IPS-18a (cell line): ENCODE data around the gene TVP23C.
"Not testable (repeated sequence)": the region's sequence is repeated elsewhere in the genome, so short reads cannot be mapped to it uniquely, and the experiment has no call there.

Experiments used
- H3K27ac ChIP-seq: one replicate; pipeline ENCODE4 v1.5.1; 2013; ENCODE audit warnings: low read length
- H3K27me3 ChIP-seq: one replicate; pipeline ENCODE4 v1.6.1; 2013; ENCODE audit warnings: mild to moderate bottlenecking, low read length; ENCODE audit not compliant: control insufficient read depth, insufficient read depth
- H3K36me3 ChIP-seq: one replicate; pipeline ENCODE4 v1.6.1; 2013; ENCODE audit warnings: low read depth, low read length; ENCODE audit not compliant: control insufficient read depth
- H3K4me1 ChIP-seq: one replicate; pipeline ENCODE4 v1.6.1; 2013; ENCODE audit warnings: low read depth, low read length; ENCODE audit not compliant: control insufficient read depth
- H3K4me3 ChIP-seq: one replicate; pipeline ENCODE4 v1.5.1; 2013; ENCODE audit warnings: low read length
- H3K9ac ChIP-seq: one replicate; pipeline ENCODE4 v1.6.1; 2013; ENCODE audit warnings: mild to moderate bottlenecking, low read length, moderate library complexity
- H3K9me3 ChIP-seq: one replicate; pipeline ENCODE4 v1.6.1; 2013; ENCODE audit warnings: low read depth, low read length; ENCODE audit not compliant: control insufficient read depth

The TVP23C gene

DNA sequence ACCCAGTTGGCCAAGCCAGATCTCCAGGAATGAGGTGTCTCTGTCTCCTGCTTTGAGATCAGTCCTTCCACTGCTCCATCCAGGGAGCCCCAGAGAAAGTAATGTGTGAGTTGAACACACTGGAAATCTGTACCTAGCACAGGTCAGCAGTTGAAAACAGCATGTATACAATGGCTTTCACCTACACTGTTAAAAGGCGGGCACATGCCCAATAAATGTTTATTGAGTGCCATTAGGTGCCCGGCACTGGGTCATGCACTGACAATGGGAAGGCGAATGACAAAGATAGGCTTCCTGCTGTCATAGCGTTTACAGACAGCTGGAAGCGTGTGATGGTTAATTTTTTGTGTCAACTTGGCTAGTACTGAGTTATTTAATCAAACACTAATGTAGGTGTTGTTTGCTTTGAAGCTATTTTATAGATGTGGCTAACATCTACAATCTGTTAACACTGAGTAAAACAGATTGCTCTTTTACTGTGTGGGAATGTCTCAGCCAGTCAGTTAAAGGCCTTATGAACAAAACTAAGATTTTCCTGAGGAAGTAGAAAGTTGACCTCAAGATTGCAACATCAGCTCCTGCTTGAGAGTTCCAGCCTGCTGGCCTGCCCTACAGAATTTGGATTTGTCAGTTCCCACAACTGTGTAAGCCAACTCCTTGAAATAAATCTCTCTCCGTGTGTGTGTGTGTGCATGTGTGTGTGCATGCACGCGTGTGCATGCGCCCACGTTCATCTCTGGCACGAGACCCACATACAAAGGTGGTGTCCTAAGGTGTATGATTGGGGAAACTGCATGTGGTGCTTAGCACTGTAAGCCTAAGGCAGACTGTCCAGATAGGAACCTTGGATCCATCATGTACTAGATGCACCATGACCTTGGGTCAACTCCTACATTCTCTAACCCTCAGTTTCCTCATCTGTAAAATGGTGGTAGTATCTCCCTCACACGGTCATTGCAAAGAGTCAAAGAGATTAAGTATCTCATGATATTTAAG is 38.0 kb downstream of the TVP23C start:
- H3K27ac ChIP-seq, H3K36me3 ChIP-seq, H3K9me3 ChIP-seq: not testable (repeated sequence)

GRCh38 chr17:15516150-15516549 is 47.1 kb downstream of the TVP23C start:
- Histone ChIP-seq H3K4me1 (no peaks in the 10 kb centered on the region), H3K4me3 (no peak overlapping the region), H3K9me3 (no peaks in the 10 kb centered on the region), H3K9ac (no peak overlapping the region), H3K27ac (no peak overlapping the region), H3K27me3 (no peaks in the 10 kb centered on the region), H3K36me3 (peaks cover 7% of the 10 kb centered on the region)

More for the DNA sequence above, 38.0 kb downstream of the TVP23C start:
- H3K27me3 ChIP-seq, H3K4me3 ChIP-seq, H3K4me1 ChIP-seq, H3K9ac ChIP-seq: not testable (repeated sequence)

DNA sequence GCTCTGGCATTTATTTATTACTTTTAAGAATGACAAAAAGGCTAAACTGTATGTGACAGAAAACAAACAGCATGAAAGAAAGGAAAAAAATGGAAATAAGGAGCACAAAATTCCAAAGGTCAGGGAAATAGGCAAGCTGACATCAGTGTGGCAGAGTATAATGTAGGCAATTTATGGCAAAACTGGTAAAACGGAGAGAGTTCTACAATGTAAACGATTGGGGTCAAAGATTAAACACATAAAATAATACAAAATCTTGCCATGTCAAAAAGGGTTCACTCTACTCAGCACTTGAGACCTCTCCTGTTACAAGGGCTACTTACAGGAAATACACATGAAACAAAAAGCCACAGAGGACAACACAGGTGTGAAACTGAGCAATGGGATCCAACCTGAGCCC is 48.8 kb downstream of the TVP23C start:
- Histone ChIP-seq H3K27ac (no peak overlapping the region), H3K9ac (no peak overlapping the region), H3K4me3 (no peak overlapping the region), H3K9me3 (no peaks in the 10 kb centered on the region), H3K4me1 (no peaks in the 10 kb centered on the region), H3K36me3 (peaks cover 7% of the 10 kb centered on the region), H3K27me3 (no peaks in the 10 kb centered on the region)

DNA sequence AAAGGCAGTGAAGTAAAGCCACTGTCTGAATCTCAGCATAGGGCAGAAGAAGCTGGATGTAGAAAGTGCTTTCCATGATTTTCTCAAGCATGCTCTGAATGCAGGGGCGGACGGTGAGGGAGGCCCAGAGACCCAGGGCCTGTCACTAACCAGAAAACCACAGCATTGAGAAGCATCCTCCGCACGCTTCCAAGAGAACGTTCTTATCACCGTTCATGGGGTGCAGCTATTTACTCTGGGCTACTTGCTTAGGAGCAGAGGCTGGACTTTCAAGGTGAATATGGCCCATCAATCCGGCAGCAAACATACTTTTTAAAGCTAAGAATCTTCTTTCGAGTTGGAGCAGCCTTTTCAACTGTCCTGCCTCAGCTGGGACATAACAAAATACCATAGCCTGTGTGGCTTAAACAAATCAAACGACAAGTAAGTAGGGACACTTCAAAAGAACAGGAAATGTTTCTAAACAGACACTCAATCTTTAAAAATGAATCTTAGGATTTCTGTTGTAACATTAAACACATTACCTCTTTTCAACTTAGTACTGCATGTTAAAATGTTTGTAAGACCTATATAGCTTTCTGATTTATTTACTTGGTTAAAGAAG is 49.3 kb downstream of the TVP23C start:
- H3K9ac ChIP-seq: no peak overlapping the region
- no peaks in the 10 kb centered on the region for H3K27me3 ChIP-seq
- peaks cover 7% of the 10 kb centered on the region for H3K36me3 ChIP-seq
- H3K9me3 ChIP-seq: no peaks in the 10 kb centered on the region
- H3K4me3 ChIP-seq: no peak overlapping the region
- H3K27ac ChIP-seq: no peak overlapping the region
- no peaks in the 10 kb centered on the region for H3K4me1 ChIP-seq

DNA sequence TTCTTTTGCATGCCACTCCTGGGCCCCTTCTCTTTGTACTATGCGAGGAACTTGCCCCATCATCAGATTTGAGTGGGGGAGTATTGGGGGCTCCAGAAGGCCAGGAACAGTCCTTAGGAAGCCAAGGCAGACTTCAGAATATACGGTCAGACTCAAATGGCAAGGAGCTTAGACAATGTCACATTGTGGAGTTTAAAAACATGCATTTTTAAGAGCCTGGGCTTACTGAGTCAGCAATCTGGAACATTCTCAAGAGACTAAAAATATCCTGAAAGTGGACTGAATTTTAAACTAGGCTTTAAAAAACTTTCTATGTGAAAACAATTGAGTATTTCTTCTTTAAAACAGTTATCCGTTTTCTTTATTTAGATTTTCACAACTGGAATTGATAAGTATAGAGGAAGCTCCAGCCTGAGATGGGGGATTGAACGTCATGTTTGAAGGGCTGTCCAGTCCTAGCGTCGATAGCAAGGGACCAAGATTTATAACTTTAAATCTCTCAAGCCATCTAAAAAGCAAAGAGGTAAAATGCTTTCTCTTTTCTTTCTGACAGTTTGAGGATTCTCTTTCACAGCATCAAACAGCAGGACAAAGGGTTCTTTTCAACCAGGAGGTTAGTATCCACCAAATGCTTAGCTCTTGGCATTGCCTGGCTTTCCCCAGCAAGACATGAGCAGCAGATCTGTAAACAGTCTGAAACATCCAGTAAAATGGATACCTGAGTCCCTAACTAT is 50.1 kb downstream of the TVP23C start:
- Histone ChIP-seq H3K4me3 (no peak overlapping the region), H3K9me3 (no peaks in the 10 kb centered on the region), H3K36me3 (peaks cover 7% of the 10 kb centered on the region), H3K27me3 (no peaks in the 10 kb centered on the region), H3K27ac (no peak overlapping the region), H3K4me1 (no peaks in the 10 kb centered on the region), H3K9ac (no peak overlapping the region)

GRCh38 chr17:15512071-15512709 is 51.1 kb downstream of the TVP23C start:
- no peak overlapping the region for H3K4me3 ChIP-seq
- no peaks in the 10 kb centered on the region for H3K27me3 ChIP-seq
- no peaks in the 10 kb centered on the region for H3K4me1 ChIP-seq
- no peak overlapping the region for H3K9ac ChIP-seq
- peaks cover 7% of the 10 kb centered on the region for H3K36me3 ChIP-seq
- no peak overlapping the region for H3K27ac ChIP-seq
- H3K9me3 ChIP-seq: no peaks in the 10 kb centered on the region

- H3K4me1 ChIP-seq: no peaks in the 10 kb centered on the region
- H3K27me3 ChIP-seq: no peaks in the 10 kb centered on the region
- H3K27ac ChIP-seq: no peak overlapping the region
- no peak overlapping the region for H3K4me3 ChIP-seq
- no peak overlapping the region for H3K9ac ChIP-seq
- peaks cover 2% of the 10 kb centered on the region for H3K36me3 ChIP-seq
- H3K9me3 ChIP-seq: no peaks in the 10 kb centered on the region
Measured at GRCh38 chr17:15511142-15511541, 52.1 kb downstream of the TVP23C start.

- H3K9me3 ChIP-seq: no peaks in the 10 kb centered on the region
- no peaks in the 10 kb centered on the region for H3K36me3 ChIP-seq
- H3K27ac ChIP-seq: no peak overlapping the region
- H3K27me3 ChIP-seq: no peaks in the 10 kb centered on the region
- H3K4me1 ChIP-seq: no peaks in the 10 kb centered on the region
- no peak overlapping the region for H3K4me3 ChIP-seq
- H3K9ac ChIP-seq: no peak overlapping the region
Measured at GRCh38 chr17:15510361-15510760, 52.9 kb downstream of the TVP23C start.

DNA sequence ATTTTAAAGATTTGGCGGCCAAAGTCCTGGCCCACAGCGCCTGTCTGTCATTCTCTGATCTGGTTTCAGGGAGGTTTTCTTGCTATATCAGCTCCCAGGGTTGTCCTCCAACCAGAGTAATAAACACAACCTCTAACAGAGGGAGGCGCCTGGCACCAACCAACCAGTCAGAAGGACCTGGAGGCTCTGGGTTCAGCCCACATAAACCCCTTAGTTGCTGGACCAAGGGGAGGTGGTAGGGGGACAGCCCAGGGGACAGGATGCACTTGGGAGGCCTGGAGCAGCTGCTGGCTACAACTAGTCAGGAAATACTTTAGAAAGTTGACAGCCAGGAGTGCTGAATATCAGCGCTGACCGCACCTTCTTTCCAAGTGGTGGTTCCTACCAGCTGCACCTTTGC is 54.2 kb downstream of the TVP23C start:
- no peaks in the 10 kb centered on the region for H3K27me3 ChIP-seq
- no peak overlapping the region for H3K9ac ChIP-seq
- H3K36me3 ChIP-seq: no peaks in the 10 kb centered on the region
- no peak overlapping the region for H3K27ac ChIP-seq
- H3K9me3 ChIP-seq: no peaks in the 10 kb centered on the region
- H3K4me3 ChIP-seq: no peak overlapping the region
- H3K4me1 ChIP-seq: no peaks in the 10 kb centered on the region

DNA sequence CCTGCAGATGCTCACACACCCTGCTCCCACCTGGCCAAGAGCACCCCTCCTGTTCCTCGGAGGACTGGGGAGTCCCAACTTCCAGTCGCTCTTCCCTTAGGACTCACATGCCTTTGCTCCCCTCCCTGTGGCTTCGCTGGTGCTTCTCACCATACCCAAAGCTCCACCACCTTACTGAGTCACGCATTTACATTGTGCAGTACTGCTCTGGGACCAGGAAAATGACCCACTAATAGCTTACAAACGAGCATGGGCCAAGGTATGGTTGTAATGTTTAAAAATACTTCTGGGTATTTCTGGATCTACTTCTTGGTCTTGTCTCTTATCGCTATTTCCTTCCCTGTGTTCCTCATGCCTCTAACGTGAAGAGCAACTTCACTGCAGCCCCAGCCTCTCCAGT is 54.8 kb downstream of the TVP23C start:
- Histone ChIP-seq H3K9me3 (no peaks in the 10 kb centered on the region), H3K27ac (no peak overlapping the region), H3K4me1 (no peaks in the 10 kb centered on the region), H3K27me3 (no peaks in the 10 kb centered on the region), H3K9ac (no peak overlapping the region), H3K36me3 (no peaks in the 10 kb centered on the region), H3K4me3 (no peak overlapping the region)

DNA sequence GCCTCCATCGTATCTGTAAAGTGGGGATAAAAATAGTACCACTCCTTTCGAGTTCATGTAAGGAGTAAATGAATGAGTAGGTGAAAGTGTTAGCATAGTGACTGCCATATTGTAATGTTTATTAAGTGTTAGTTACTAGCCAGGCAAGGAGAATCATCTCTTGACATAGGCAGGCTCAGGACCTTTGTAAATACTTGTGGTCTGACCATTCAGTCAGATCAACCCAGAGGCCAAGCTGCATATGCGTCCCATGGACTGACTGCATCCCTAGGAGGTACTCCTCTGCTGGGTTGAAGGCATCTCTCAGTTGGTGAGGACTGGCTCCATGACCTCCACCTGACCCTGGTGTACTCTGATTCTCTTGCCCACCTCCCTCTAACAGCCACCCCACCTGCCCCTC is 55.4 kb downstream of the TVP23C start:
- no peaks in the 10 kb centered on the region for H3K36me3 ChIP-seq

More for the DNA sequence above, 55.4 kb downstream of the TVP23C start:
- no peak overlapping the region for H3K9ac ChIP-seq
- no peak overlapping the region for H3K4me3 ChIP-seq
- no peaks in the 10 kb centered on the region for H3K9me3 ChIP-seq
- no peak overlapping the region for H3K27ac ChIP-seq
- no peaks in the 10 kb centered on the region for H3K4me1 ChIP-seq
- H3K27me3 ChIP-seq: no peaks in the 10 kb centered on the region
